ENCODE data around the gene MRPS9.

MRPS9 gene

DNA sequence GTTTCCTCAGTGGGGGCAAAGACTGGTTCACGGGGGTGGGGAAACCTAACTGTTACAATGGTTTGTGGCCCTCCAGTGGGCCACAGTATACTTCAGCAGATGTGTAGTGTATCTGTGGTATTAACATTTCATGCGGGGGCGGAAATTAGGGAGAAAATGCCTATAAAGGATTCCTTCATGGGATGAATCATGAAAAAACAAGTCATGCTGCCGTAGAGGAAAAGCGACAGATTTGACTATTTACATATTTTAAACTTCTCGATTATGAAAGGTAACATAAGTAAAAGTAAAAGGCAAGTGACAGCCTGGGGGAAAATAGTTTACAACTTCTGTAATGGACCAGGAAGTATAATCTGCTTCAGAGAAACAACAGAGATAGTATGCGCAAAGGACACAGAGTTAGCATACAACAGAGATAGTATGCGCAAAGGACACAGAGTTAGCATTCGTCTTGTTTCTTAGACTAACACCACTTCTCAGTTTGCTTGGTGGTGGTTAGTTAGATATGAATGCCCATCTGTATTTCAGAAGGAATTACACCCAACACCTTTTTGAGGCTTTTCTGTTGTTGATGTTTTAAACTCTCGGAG is 41.1 kb downstream of the MRPS9 start:
- peaks cover 44% of the 10 kb centered on the region for H3K4me1 ChIP-seq (ENCODE audit: insufficient read depth, low read length)
- H3K9ac ChIP-seq (ENCODE audit: low read depth, low read length), result no peak overlapping the region
- H3K27me3 ChIP-seq (ENCODE audit: insufficient read depth, low read length), result no peaks in the 10 kb centered on the region
- 87% methylated on average over 9 of the region's 10 CpGs for WGBS
- H3K4me3 ChIP-seq (ENCODE audit: low read length), result no peak overlapping the region
- peak overlapping the region; percentile 53; the same call in 1 of the 2 replicates for H3K27ac ChIP-seq (ENCODE audit: low read depth, low read length)
- peaks cover 8% of the 10 kb centered on the region; the same call in 1 of the 2 replicates for H3K36me3 ChIP-seq (ENCODE audit: insufficient read depth, low read length)
- no peaks in the 10 kb centered on the region for H3K9me3 ChIP-seq (ENCODE audit: insufficient read depth, low read depth, low read length)

DNA sequence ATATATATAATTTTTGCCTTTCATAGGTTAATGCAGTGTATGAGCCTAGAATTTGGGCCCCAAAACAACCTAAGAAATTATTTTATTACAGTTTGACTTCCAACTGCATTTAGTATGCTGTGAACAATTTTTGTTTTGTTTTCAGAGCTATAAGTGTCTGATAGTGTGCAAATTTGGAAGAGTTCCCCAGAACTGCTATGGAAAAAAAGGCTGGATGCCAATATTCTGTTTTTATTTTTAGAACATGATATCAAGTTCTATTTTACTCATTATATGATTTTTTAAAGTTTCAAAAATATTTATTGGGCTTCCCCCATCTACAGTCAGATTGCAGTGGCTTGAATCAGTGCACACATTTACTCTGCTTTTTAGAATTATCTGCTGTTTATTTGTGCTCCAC is 42.6 kb downstream of the MRPS9 start:
- Histone ChIP-seq H3K4me3 (ENCODE audit: low read length) (no peak overlapping the region), H3K27me3 (ENCODE audit: insufficient read depth, low read length) (no peaks in the 10 kb centered on the region), H3K27ac (ENCODE audit: low read depth, low read length) (peak overlapping the region; percentile 21; the same call in 1 of the 2 replicates), H3K9ac (ENCODE audit: low read depth, low read length) (no peak overlapping the region), H3K4me1 (ENCODE audit: insufficient read depth, low read length) (peaks cover 38% of the 10 kb centered on the region), H3K36me3 (ENCODE audit: insufficient read depth, low read length) (peaks cover 8% of the 10 kb centered on the region; the same call in 1 of the 2 replicates), H3K9me3 (ENCODE audit: insufficient read depth, low read depth, low read length) (no peaks in the 10 kb centered on the region)

DNA sequence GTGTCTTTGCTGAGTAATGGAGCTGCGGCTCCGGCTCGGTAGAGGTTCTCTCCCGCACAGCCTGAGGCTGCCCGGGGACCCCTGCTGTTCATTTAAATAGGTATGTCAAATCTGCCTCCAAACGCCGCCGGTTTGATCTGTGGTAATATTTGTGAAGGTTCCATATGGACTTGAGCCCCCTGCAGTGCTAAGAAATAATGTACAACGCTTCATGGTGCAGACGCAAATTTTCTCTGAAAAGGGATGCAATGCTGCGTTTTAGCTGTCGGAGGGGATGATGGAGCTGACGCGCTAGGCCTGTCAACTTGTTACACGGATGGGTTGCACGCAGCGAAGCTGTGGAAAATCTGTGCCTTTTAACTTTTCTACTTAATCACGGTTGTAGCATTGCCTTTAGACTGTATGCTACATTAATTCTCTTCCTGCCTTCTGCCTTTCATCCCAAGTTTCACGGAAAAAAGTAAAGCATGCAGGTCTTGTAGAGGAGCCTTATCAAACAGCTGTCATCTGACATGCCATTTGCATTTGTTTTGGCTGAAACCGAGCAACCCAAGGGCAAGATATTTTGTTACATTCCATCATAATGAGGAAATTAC is 43.2 kb downstream of the MRPS9 start:
- WGBS, result 35% methylated on average over 20 of the region's 20 CpGs
- Histone ChIP-seq H3K9ac (ENCODE audit: low read depth, low read length) (no peak overlapping the region), H3K27me3 (ENCODE audit: insufficient read depth, low read length) (no peaks in the 10 kb centered on the region), H3K4me3 (ENCODE audit: low read length) (no peak overlapping the region), H3K4me1 (ENCODE audit: insufficient read depth, low read length) (peaks cover 38% of the 10 kb centered on the region), H3K36me3 (ENCODE audit: insufficient read depth, low read length) (peaks cover 6% of the 10 kb centered on the region; the same call in 1 of the 2 replicates), H3K9me3 (ENCODE audit: insufficient read depth, low read depth, low read length) (no peaks in the 10 kb centered on the region), H3K27ac (ENCODE audit: low read depth, low read length) (peak overlapping the region; percentile 21; the same call in 1 of the 2 replicates)

DNA sequence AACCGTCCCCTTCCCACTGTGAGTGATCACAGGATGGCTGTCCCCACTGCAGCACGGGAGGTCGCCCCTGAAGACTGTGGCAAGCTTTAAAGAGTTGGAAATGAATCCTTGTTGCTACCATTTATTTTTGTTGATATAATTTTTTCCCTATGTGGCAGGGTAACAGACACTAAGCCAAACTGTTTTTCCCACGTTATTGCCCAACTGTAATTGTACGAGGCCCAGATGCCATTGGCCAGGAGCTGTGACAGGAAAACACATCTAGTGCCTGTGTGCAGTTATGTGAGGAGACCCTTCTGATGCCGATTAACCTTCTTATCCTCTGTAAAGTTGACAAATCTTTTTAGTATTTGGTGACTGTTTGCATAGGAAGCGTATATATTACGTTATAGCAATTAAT is 44.2 kb downstream of the MRPS9 start:
- peaks cover 38% of the 10 kb centered on the region for H3K4me1 ChIP-seq (ENCODE audit: insufficient read depth, low read length)
- no peak overlapping the region for H3K9ac ChIP-seq (ENCODE audit: low read depth, low read length)
- H3K27ac ChIP-seq (ENCODE audit: low read depth, low read length), result no peak overlapping the region
- H3K36me3 ChIP-seq (ENCODE audit: insufficient read depth, low read length), result peaks cover 3% of the 10 kb centered on the region; the same call in 1 of the 2 replicates
- no peaks in the 10 kb centered on the region for H3K9me3 ChIP-seq (ENCODE audit: insufficient read depth, low read depth, low read length)
- H3K4me3 ChIP-seq (ENCODE audit: low read length), result no peak overlapping the region
- no peaks in the 10 kb centered on the region for H3K27me3 ChIP-seq (ENCODE audit: insufficient read depth, low read length)
- WGBS, result 93% methylated on average over 8 of the region's 8 CpGs

DNA sequence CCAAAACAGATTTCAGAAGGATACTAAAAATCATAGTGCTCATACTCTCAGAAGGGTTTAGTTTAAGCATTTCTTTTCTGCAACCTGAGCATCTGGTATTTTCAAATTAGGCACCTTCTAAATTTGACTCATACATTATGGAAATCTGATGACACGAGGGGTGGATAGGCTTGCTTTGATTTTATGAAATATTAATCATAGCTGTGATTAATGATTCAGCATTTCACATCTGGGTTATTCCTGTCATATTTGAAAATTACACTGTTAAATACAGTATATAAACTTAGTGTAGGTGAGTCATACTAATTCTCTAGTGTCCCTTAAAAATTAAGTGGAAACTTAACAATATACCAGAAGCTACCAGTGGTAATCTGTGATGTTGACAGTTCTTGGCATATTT is 47.7 kb downstream of the MRPS9 start:
- Histone ChIP-seq H3K9ac (ENCODE audit: low read depth, low read length) (no peak overlapping the region), H3K36me3 (ENCODE audit: insufficient read depth, low read length) (peaks cover 17% of the 10 kb centered on the region), H3K4me3 (ENCODE audit: low read length) (no peak overlapping the region), H3K9me3 (ENCODE audit: insufficient read depth, low read depth, low read length) (no peaks in the 10 kb centered on the region), H3K27me3 (ENCODE audit: insufficient read depth, low read length) (no peaks in the 10 kb centered on the region), H3K4me1 (ENCODE audit: insufficient read depth, low read length) (peaks cover 13% of the 10 kb centered on the region), H3K27ac (ENCODE audit: low read depth, low read length) (no peak overlapping the region)
- WGBS, result 83% methylated on average over 1 of the region's 1 CpG

DNA sequence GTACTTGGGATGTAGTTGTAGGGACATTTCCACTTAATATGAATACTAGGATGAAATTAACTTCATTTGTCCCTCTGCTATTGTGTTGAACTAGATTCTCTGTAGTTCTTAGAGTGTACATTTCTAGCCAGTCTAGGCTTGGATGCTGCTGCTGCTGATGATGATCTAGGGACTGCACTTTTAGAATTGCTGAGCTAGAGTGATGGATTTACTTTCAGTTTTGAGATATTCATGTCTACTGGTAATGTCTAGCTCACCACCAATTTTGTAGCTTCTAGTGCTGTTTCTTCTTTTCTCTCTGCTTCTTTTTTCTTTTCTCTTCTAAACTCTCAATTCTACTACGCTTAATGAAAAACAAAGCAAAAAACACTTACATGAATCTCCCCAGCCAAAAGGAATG is 49.4 kb downstream of the MRPS9 start:
- H3K36me3 ChIP-seq (ENCODE audit: insufficient read depth, low read length), result peaks cover 28% of the 10 kb centered on the region
- H3K9ac ChIP-seq (ENCODE audit: low read depth, low read length), result no peak overlapping the region
- 41% methylated on average over 1 of the region's 1 CpG for WGBS
- H3K9me3 ChIP-seq (ENCODE audit: insufficient read depth, low read depth, low read length), result no peaks in the 10 kb centered on the region
- H3K4me1 ChIP-seq (ENCODE audit: insufficient read depth, low read length), result no peaks in the 10 kb centered on the region; the same call in 1 of the 2 replicates
- H3K27ac ChIP-seq (ENCODE audit: low read depth, low read length), result no peak overlapping the region
- no peak overlapping the region for H3K4me3 ChIP-seq (ENCODE audit: low read length)
- no peaks in the 10 kb centered on the region for H3K27me3 ChIP-seq (ENCODE audit: insufficient read depth, low read length)

DNA sequence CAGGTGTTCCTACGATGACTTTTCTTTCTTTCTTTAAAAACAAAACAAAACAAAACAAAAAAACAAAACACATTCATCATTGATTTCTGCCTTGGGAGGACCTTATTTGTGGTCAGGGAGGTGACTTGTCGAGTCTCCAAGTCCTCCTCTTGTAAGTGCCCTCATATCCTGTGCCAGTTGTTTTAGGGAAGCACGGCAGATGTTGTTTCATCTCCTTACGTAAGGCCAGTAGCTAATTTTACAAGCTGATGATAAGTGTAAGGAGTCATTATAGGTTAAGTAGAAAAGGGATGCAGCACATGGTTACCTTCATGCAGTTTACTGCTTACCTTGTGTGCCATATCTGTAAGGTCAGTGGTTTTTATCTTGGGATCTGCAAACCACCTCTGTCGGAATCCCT is 52.2 kb downstream of the MRPS9 start:
- H3K9me3 ChIP-seq (ENCODE audit: insufficient read depth, low read depth, low read length), result no peaks in the 10 kb centered on the region
- peaks cover 54% of the 10 kb centered on the region for H3K36me3 ChIP-seq (ENCODE audit: insufficient read depth, low read length)
- no peaks in the 10 kb centered on the region for H3K27me3 ChIP-seq (ENCODE audit: insufficient read depth, low read length)
- H3K4me1 ChIP-seq (ENCODE audit: insufficient read depth, low read length), result no peaks in the 10 kb centered on the region; the same call in 1 of the 2 replicates
- WGBS, result 97% methylated on average over 5 of the region's 5 CpGs
- H3K27ac ChIP-seq (ENCODE audit: low read depth, low read length), result no peak overlapping the region
- H3K9ac ChIP-seq (ENCODE audit: low read depth, low read length), result no peak overlapping the region
- no peak overlapping the region for H3K4me3 ChIP-seq (ENCODE audit: low read length)

DNA sequence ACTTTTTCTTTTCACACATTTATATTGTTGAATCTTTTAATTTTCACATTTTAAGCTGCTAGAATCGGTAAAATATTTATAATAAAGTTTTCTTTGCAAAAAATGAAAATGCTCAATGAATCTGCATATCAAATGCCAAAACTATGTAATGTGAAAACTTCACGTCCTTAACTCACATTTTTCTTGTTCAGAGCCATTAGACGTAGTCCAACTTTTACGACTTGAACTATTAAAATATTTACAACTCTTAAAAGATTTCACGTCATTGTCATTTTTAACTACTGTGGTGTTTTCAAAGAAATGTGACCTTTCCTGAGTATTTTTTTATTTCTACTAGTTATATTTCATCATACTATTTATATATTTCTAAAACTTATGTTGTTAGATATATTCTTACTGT is 54.9 kb downstream of the MRPS9 start:
- H3K4me1 ChIP-seq (ENCODE audit: insufficient read depth, low read length), result no peaks in the 10 kb centered on the region
- H3K9ac ChIP-seq (ENCODE audit: low read depth, low read length), result no peak overlapping the region
- H3K36me3 ChIP-seq (ENCODE audit: insufficient read depth, low read length), result peaks cover 77% of the 10 kb centered on the region
- H3K9me3 ChIP-seq (ENCODE audit: insufficient read depth, low read depth, low read length), result no peaks in the 10 kb centered on the region
- no peak overlapping the region for H3K27ac ChIP-seq (ENCODE audit: low read depth, low read length)
- no peaks in the 10 kb centered on the region for H3K27me3 ChIP-seq (ENCODE audit: insufficient read depth, low read length)
- 99% methylated on average over 3 of the region's 5 CpGs for WGBS
- no peak overlapping the region for H3K4me3 ChIP-seq (ENCODE audit: low read length)

DNA sequence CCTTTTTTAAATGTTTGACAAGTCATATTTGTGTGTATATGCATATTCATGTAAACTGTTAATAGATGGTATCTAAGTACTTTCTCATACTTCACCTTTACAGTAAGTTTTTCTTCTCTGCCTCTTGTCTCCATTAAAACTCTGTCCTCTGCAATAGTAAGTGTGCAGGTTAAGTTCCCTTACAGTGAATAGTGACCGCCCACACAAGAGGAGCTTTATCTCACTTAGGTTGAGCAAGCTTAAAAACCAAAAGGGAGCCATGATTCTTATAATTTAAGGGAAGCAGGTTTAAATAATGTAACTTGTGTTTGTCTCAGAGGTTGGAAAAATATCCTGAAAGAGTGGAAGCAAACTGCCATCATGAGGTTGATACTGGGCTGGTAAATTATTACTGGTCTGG is 61.3 kb downstream of the MRPS9 start:
- Histone ChIP-seq H3K4me3 (ENCODE audit: low read length) (no peak overlapping the region), H3K27me3 (ENCODE audit: insufficient read depth, low read length) (no peaks in the 10 kb centered on the region), H3K27ac (ENCODE audit: low read depth, low read length) (no peak overlapping the region), H3K9me3 (ENCODE audit: insufficient read depth, low read depth, low read length) (no peaks in the 10 kb centered on the region), H3K36me3 (ENCODE audit: insufficient read depth, low read length) (peaks cover 67% of the 10 kb centered on the region), H3K9ac (ENCODE audit: low read depth, low read length) (no peak overlapping the region), H3K4me1 (ENCODE audit: insufficient read depth, low read length) (peaks cover 10% of the 10 kb centered on the region; the same call in 1 of the 2 replicates)
- WGBS, result 100% methylated on average over 1 of the region's 1 CpG

DNA sequence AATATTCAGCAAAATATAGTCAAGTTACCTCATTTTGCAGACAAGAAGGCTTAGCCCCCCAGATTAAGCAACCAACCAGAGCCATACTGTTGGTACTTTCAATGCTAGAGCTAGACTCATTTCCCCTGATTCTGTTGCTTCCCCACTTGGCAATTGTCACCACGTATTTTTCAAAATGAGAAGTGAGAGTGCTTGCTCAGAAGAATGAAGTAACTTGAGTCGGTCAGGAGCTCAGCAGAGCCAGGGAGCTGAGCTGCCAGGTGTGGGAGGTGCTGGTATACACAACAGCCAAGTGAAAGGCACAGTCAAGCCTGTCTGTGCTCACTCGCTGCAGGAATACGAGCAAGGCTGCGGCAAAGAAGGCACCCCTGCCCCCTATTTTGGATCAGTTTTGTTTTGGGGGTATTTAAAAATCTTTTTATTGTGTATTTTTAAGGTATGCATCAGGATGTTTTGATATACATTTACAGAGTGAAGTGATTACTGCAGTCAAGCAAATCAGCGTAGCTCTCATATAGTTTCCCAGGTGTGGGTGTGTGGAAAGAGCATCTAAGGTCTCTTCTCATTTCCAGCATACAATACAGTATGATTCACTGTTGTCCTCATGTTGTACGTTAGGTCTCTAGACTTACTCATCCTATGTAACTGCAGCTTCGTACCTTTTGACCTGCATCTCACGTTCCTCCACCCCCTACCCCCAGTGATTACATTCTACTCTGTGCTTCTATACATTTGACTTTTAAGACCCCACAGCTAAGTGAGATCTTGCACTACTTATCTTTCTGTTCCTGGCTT is 62.4 kb downstream of the MRPS9 start:
- H3K4me3 ChIP-seq (ENCODE audit: low read length), result no peak overlapping the region
- H3K36me3 ChIP-seq (ENCODE audit: insufficient read depth, low read length), result peaks cover 56% of the 10 kb centered on the region
- H3K27ac ChIP-seq (ENCODE audit: low read depth, low read length), result no peak overlapping the region
- WGBS, result 90% methylated on average over 9 of the region's 9 CpGs
- H3K27me3 ChIP-seq (ENCODE audit: insufficient read depth, low read length), result no peaks in the 10 kb centered on the region
- peaks cover 10% of the 10 kb centered on the region; the same call in 1 of the 2 replicates for H3K4me1 ChIP-seq (ENCODE audit: insufficient read depth, low read length)
- H3K9me3 ChIP-seq (ENCODE audit: insufficient read depth, low read depth, low read length), result no peaks in the 10 kb centered on the region
- H3K9ac ChIP-seq (ENCODE audit: low read depth, low read length), result no peak overlapping the region

DNA sequence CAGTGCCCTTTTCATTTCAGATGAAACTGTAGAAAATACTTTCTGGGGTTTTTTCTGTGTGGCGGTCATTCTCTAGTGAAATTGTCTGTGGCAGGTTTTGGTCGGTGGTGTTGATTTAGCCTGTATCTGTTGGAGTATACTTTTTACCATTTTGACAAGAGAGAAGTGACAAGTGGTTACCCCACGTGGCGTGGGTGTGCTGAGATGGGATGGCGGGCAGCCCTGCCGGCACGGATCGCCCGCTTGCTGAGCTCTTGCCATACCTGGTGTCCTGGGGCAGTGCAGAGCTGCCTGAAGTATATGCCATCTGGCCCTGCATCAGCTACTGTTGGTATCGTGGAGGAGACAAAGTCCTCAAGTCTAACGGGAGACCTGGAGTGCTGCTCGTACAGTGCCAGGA is 64.1 kb downstream of the MRPS9 start:
- H3K9me3 ChIP-seq (ENCODE audit: insufficient read depth, low read depth, low read length), result no peaks in the 10 kb centered on the region
- H3K27ac ChIP-seq (ENCODE audit: low read depth, low read length), result no peak overlapping the region
- H3K4me3 ChIP-seq (ENCODE audit: low read length), result no peak overlapping the region
- peaks cover 10% of the 10 kb centered on the region; the same call in 1 of the 2 replicates for H3K4me1 ChIP-seq (ENCODE audit: insufficient read depth, low read length)
- WGBS, result 97% methylated on average over 12 of the region's 12 CpGs
- H3K9ac ChIP-seq (ENCODE audit: low read depth, low read length), result no peak overlapping the region
- H3K36me3 ChIP-seq (ENCODE audit: insufficient read depth, low read length), result peaks cover 42% of the 10 kb centered on the region
- H3K27me3 ChIP-seq (ENCODE audit: insufficient read depth, low read length), result no peaks in the 10 kb centered on the region
